22Rv1 (cell line): ENCODE data around the gene GRIP2.

ENCODE experiments used
- ZFX ChIP-seq: fragments of 450-650 bp; IDR thresholded peaks from 2 replicates; pipeline ENCODE4 v1.6.1; 2017; ENCODE audit warnings: antibody characterized with exemption, borderline replicate concordance
- TF ChIP-seq, protein P1 (sequence below): fragments of 450-650 bp; IDR thresholded peaks from 2 replicates; pipeline ENCODE4 v1.5.1; 2017; ENCODE audit warnings: mild to moderate bottlenecking

DNA sequence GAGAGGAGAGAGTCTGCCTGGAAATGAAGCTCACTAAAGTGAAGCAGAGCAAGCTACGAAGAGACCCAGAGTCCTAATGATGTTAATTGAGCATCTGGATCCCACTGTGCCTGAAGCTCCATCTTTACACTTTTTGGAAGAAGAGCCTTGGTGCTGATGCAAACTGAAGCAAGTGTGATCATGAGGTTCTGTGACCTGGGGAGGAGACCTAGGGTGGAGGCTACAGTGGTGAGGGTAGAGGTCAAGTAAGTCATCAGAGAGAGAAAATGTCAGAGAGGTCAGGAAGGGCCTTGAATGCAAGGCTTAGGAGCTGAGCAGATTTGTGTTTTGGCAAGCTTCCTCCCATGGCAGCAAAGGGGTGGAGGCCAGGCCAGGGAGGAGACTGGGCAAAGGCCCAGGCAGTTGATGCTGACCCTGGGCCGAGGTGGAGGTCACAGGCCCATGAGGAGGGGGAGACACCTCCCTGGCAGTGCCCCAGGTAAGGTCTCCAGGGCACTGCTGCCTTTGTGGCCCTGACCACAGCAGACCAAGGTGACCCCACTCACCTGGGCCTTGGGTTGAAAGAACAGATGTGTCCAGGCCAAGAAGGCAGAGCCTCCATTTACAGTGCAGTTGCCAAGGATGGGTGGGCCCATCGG is 1.6 kb downstream of the GRIP2 start:
- TF ChIP-seq, protein P1, sequence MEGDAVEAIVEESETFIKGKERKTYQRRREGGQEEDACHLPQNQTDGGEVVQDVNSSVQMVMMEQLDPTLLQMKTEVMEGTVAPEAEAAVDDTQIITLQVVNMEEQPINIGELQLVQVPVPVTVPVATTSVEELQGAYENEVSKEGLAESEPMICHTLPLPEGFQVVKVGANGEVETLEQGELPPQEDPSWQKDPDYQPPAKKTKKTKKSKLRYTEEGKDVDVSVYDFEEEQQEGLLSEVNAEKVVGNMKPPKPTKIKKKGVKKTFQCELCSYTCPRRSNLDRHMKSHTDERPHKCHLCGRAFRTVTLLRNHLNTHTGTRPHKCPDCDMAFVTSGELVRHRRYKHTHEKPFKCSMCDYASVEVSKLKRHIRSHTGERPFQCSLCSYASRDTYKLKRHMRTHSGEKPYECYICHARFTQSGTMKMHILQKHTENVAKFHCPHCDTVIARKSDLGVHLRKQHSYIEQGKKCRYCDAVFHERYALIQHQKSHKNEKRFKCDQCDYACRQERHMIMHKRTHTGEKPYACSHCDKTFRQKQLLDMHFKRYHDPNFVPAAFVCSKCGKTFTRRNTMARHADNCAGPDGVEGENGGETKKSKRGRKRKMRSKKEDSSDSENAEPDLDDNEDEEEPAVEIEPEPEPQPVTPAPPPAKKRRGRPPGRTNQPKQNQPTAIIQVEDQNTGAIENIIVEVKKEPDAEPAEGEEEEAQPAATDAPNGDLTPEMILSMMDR: no peak
- no peak for TF ChIP-seq ZFX
